Prostate gland (tissue), 2 donors: ENCODE measurements around the gene GPR87. TPM values are rescaled to one million over a fixed set of nuclear protein-coding genes. Genes with fewer than 3 reads are reported as not detected.

Source experiments
- DNase-seq: peaks from one replicate; pipeline ENCODE4 v3.0.0-alpha.2; 2019; ENCODE audit warnings: low spot score
- H3K27ac ChIP-seq, 2 donors: fragments of 200-600 bp; sonication (generic); 2 replicates each; pipeline ENCODE4 v1.5.1; 2017 to 2019
- H3K27me3 ChIP-seq: fragments of 200-600 bp; sonication (generic); replicated peaks from 2 replicates; pipeline ENCODE4 v1.5.1; 2019; ENCODE audit not compliant: insufficient read depth
- H3K36me3 ChIP-seq, 2 donors: fragments of 200-600 bp; sonication (generic); 1 replicate in 1 of 2; 2 replicates in 1 of 2; pipeline versions ENCODE4 v1.5.1 to v1.8.1; 2017 to 2019
- H3K4me1 ChIP-seq: fragments of 200-600 bp; sonication (generic); replicated peaks from 2 replicates; pipeline ENCODE4 v1.5.1; 2019
- H3K4me3 ChIP-seq, 2 donors: fragments of 200-600 bp; sonication (generic); 2 replicates each; pipeline ENCODE4 v1.5.1; 2017 to 2019
- H3K9me3 ChIP-seq: fragments of 200-600 bp; sonication (generic); 2 replicates; pipeline ENCODE4 v1.5.1; 2017
- POLR2A ChIP-seq: fragments of 450-650 bp; IDR thresholded peaks from one replicate; pipeline ENCODE4 v1.6.1; 2016; ENCODE audit warnings: antibody characterized with exemption, mild to moderate bottlenecking
- POLR2AphosphoS5 ChIP-seq: sonication (generic); formaldehyde crosslinking; IDR thresholded peaks from one replicate; pipeline ENCODE4 v1.6.1; 2017; ENCODE audit warnings: antibody characterized with exemption
- whole genome bisulfite sequencing: methylation state at CpG from one replicate; pipeline ENCODE4 v1.1.5; 2018; 5-methylcytosine and 5-hydroxymethylcytosine counted together
- intact Hi-C: fragments of 100-400 bp; cut with DNase I; formaldehyde crosslinking; loops from one replicate; pipeline ENCODE4 v1.14.2; 2022
- total RNA-seq, 2 donors: library from RNA; depleted of rRNA; stranded (reverse); fragments of >200 nt; gene quantifications; one replicate each; pipeline ENCODE4 v1.1.0, GENCODE V29; 2016
- TF ChIP-seq, protein P1 (sequence below), 4 experiments: fragments of 200-600 bp in 2 of 4; fragments of 450-650 bp in 2 of 4; sonication (generic) in 2 of 4; IDR thresholded peaks; 1 replicate in 3 of 4; 2 replicates in 1 of 4; pipeline ENCODE4 v1.5.1; 2016 to 2019; ENCODE audit warnings: antibody characterized with exemption in 4 of 4, mild to moderate bottlenecking in 2 of 4, moderate library complexity in 2 of 4

Gene GPR87
- total RNA-seq, 2 donors from 2014 or later, result 9.3 to 10.9 TPM

DNA sequence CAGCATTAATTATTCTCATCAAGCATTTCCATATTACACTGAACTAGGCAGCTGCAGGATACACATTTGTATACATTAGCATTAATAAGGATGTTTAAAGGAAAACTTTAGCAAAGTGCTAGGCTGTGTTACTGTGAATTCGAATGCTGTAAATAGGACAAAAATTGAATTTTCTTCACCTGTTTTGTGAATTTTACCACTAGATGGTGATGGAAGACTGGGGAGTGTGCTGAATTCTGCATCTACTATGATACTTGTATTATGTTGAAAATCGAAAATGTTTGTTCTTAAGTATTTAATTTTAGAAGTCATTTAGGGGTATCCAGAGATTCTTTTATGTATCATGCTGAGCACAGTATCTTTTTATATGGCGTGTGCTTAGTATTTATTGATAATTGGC is 25.9 kb downstream of the GPR87 start:
- Histone ChIP-seq H3K9me3 (no peaks in the 10 kb centered on the region), H3K36me3 (no peaks in the 10 kb centered on the region), H3K4me3 (no peak overlapping the region), H3K27me3 (no peaks in the 10 kb centered on the region), H3K27ac (no peak overlapping the region), H3K4me1 (no peaks in the 10 kb centered on the region)
- 43% methylated on average over 3 of the region's 3 CpGs for WGBS
- TF ChIP-seq, protein P1, sequence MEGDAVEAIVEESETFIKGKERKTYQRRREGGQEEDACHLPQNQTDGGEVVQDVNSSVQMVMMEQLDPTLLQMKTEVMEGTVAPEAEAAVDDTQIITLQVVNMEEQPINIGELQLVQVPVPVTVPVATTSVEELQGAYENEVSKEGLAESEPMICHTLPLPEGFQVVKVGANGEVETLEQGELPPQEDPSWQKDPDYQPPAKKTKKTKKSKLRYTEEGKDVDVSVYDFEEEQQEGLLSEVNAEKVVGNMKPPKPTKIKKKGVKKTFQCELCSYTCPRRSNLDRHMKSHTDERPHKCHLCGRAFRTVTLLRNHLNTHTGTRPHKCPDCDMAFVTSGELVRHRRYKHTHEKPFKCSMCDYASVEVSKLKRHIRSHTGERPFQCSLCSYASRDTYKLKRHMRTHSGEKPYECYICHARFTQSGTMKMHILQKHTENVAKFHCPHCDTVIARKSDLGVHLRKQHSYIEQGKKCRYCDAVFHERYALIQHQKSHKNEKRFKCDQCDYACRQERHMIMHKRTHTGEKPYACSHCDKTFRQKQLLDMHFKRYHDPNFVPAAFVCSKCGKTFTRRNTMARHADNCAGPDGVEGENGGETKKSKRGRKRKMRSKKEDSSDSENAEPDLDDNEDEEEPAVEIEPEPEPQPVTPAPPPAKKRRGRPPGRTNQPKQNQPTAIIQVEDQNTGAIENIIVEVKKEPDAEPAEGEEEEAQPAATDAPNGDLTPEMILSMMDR (IDR thresholded peaks at IDR 0.05), result peak in 2 of 4 experiments; percentile 54 to 60
- TF ChIP-seq POLR2A, result no peak
- intact Hi-C loops, result no loop called here
- no peak for DNase-seq

DNA sequence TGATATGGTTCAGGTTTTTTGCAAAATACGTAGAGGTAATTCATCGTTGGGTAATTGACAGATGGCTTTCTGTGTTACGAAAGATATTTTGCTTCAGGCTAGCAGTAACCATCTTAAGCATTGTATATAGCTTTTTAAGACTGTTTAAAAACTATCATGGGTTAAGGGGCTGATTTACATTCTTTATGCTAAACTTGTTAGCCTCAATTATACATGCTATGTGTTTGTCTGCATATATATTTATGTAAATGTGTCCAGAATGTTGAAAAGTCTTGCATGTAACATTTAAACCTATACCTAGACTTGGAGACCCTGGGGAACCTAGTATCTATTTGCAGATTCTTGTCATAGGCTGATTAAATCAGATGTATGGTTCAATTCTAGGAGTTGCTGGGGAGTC is 27.2 kb downstream of the GPR87 start:
- no peak for DNase-seq
- intact Hi-C loops, result no loop called here
- 58% methylated on average over 3 of the region's 3 CpGs for WGBS
- H3K27me3 ChIP-seq, result no peaks in the 10 kb centered on the region
- no peak overlapping the region for H3K4me3 ChIP-seq
- no peaks in the 10 kb centered on the region for H3K9me3 ChIP-seq
- no peak for TF ChIP-seq POLR2A
- no peak for TF ChIP-seq POLR2AphosphoS5
- TF ChIP-seq, protein P1 (IDR thresholded peaks at IDR 0.05), result no peak
- H3K4me1 ChIP-seq, result no peaks in the 10 kb centered on the region
- H3K36me3 ChIP-seq, result no peaks in the 10 kb centered on the region
- no peak overlapping the region for H3K27ac ChIP-seq

DNA sequence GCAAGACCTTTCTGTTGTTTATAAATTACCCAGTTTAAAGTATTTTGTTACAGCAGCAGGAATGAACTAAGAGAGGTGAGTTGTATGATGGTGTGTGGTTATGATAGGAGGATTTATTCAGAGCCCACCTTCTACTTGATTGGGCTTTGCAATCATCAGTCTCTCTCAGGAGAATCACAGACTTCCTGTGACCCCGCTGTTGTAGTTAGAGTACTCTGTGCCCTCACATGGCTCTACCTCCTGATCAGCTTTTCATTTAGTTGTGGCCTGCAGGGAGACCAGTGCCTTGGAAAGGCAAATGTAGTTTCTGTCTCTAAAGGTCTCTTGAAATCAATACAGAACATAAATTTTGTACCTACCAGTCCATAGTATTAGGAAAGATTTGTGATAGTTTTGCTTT is 30.7 kb downstream of the GPR87 start:
- no peaks in the 10 kb centered on the region for H3K9me3 ChIP-seq
- DNase-seq, result no peak
- H3K36me3 ChIP-seq, result no peaks in the 10 kb centered on the region
- H3K4me1 ChIP-seq, result no peaks in the 10 kb centered on the region
- TF ChIP-seq POLR2AphosphoS5 (no peak), POLR2A (no peak)
- TF ChIP-seq, protein P1 (IDR thresholded peaks at IDR 0.05), result no peak
- intact Hi-C loops, result no loop called here
- no peaks in the 10 kb centered on the region for H3K27me3 ChIP-seq
- WGBS, result 90% methylated on average over 1 of the region's 1 CpG
- no peak overlapping the region for H3K27ac ChIP-seq
- H3K4me3 ChIP-seq, result no peak overlapping the region

DNA sequence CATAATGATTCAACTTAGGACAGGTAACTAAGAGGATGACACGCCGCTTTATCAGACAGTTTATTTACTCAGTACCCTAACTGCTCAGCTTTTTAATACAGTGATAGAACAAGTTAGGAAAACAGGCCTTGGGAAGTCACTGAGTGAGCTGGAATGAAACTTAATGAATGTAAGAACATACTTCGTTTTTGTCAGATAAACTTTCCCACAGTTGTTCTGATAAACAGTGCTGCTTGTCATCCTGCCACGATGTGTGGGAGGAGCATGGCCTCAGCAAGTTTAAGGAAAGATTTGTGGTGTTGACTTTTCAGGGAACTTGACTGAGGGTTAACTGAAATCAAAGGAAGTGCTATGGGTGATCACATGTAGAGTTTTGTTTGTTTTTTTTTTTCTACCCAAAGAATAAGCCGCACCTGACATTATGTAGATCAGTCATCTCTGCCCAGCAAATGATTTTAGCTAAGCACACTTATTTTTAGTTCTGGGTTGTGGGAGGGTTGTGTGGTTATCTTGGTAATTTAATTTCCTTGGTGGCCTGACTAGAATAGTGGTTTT is 32.6 kb downstream of the GPR87 start:
- Histone ChIP-seq H3K36me3 (no peaks in the 10 kb centered on the region), H3K27ac (peak overlapping the region; percentile 45 to 55), H3K4me3 (no peak overlapping the region), H3K9me3 (no peaks in the 10 kb centered on the region), H3K27me3 (no peaks in the 10 kb centered on the region), H3K4me1 (no peaks in the 10 kb centered on the region)
- DNase-seq, result peak; percentile 38
- intact Hi-C loops, result loop anchor here (2.0 to 5.0 kb wide), 2 partner anchors 57 to 117 kb away; no protein-coding TSS in a partner anchor
- 29% methylated on average over 5 of the region's 5 CpGs for WGBS
- TF ChIP-seq POLR2AphosphoS5 (peak; percentile 54), POLR2A (no peak)
- TF ChIP-seq, protein P1 (IDR thresholded peaks at IDR 0.05), result no peak

DNA sequence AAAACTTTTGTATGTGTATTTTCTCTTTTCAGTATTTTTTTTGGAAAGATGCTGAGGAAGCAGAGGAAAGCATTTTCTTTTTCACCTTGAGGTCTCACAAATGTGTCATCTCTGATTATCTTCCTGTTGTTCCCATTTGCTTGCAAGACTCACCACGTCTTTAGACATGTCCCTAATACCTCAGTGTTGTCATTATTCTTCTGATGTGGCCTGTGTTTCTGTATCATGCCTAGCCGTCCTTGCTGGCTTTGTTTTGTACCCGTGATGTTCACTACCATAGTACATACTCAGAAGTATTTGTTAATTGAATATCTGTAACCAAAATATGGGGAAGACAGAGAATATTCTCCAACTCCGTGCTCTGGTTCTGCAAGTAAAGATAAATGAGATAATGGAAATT is 33.2 kb downstream of the GPR87 start:
- no peak for DNase-seq
- WGBS, result 52% methylated on average over 4 of the region's 4 CpGs
- H3K36me3 ChIP-seq, result no peaks in the 10 kb centered on the region
- no peaks in the 10 kb centered on the region for H3K9me3 ChIP-seq
- no peak overlapping the region for H3K4me3 ChIP-seq
- intact Hi-C loops, result loop anchor here (2.0 to 5.0 kb wide), 2 partner anchors 57 to 116 kb away; no protein-coding TSS in a partner anchor
- H3K27ac ChIP-seq, result peak overlapping the region; percentile 45 to 55
- no peaks in the 10 kb centered on the region for H3K27me3 ChIP-seq
- H3K4me1 ChIP-seq, result no peaks in the 10 kb centered on the region
- no peak for TF ChIP-seq POLR2A
- TF ChIP-seq POLR2AphosphoS5, result no peak
- TF ChIP-seq, protein P1 (IDR thresholded peaks at IDR 0.05), result no peak
